NCI-H2196 (cell line): ENCODE data around the gene RAB5B.
"Not testable (repeated sequence)": the region's sequence is repeated elsewhere in the genome, so short reads cannot be mapped to it uniquely, and the experiment has no call there.

Experiments
- DNase-seq: peaks from one replicate; lab custom pipeline; 2025; ENCODE audit not compliant: unreplicated experiment; lab: John Stamatoyannopoulos, UW

Gene RAB5B

GRCh38 chr12:55940065-55940732 is 33.7 kb upstream of the RAB5B start:
- peak; percentile 91 for DNase-seq

- DNase-seq = no peak
Measured at GRCh38 chr12:55942055-55942454, 31.8 kb upstream of the RAB5B start.

DNA sequence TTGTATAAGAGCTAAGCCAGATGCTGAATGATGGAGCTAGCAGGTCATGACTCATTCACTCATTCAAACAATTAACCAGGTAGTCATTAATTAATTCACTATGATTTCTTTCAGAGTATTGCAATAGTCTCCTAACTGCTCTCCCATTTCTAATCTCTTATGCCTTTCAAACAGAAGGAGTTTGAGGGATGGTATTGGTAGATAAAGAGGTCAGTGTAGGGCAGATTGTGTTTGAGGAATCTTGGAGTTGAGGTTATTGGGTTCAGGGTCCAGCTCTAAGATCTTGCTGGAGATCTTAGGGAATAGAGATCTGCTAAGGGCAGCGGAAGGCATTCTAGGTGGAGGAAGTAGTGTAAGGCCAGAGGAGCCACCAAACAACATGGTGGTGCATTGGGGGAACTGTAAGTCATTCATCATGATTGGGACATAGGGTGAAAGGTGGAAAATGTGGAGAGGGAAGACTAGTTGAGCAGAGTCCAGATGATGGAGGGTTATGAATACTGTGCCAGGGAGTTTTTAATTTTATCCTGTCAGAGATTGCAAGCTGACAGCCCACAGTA is 31.2 kb upstream of the RAB5B start:
- no peak for DNase-seq

- DNase-seq = no peak
Measured at GRCh38 chr12:55946553-55946952, 27.3 kb upstream of the RAB5B start.

GRCh38 chr12:55955344-55955743 is 18.5 kb upstream of the RAB5B start:
- no peak for DNase-seq

DNA sequence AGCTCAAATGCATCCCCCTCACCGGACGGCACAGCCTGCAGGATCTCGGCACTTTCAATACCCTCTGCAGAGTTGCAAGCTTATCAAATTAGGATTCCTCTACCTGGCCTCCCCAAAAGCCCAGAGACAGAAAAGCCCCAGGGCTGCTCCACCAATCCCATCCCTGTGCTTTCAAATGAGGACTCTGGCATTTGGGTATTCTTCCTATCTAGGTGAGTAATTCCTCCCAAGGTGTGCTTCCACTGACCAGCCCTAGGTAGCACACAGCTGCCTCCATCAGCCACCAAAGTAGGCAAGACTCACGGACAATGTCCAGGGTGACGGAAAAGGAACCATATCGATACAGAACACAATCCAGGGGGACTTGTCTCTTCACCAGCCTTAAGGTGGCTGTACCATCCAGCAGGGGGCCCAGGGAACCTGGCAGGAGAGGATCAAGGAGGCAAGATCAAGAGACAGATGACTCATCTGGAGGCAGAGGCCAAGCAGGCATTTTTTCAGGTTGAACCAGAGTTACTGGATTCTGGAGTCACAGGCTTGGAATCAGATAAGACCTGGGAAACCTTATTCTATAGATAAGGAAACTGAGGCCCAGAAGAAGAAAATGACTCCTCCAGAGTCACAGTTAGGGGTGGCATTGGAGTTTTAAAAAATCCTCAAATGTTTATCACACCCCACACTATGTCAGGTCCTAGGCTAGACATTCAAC is 17.9 kb upstream of the RAB5B start:
- DNase-seq = peak; percentile 14

DNA sequence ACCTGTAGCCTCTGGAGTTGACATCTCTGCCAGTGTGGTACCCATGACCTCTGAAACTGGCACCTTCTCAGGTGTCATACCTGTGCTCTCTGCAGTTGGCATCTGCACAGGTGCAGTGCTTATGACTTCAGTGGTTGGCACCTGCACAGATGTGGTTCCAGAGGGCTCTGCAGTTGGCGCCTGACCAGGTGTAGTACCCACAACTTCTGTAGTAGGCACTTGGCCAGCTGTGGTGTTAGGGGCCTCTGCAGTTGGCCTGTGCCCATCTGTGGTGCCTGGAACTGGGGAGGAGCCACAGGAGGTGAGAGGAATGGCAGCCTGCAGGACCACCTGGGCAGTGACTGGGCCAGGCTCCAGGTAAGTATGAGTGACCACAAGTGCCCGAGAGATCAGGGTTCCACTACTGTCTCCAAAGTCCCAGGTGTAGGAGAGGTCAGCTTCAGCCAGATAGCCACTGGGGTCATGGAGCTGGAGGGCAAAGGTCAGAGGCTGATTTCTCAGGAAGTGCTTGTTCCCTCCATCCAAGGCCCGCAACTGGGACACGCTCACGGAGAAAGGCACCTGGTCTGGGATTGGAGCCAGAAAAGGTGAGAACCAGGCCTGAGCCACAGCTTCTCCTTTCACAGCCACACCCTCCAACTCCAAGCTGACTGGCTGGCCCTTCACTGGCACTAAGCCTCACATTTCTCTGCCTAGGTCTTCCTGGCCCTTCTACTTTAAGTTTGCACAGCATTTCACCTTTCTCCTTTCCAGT is 16.6 kb upstream of the RAB5B start:
- peak; percentile 74 for DNase-seq

- no peak for DNase-seq
Measured at GRCh38 chr12:55963760-55964159, 10.1 kb upstream of the RAB5B start.

GRCh38 chr12:55965240-55965639 is 8.6 kb upstream of the RAB5B start:
- DNase-seq = no peak

GRCh38 chr12:55965941-55966407 is 7.9 kb upstream of the RAB5B start, which contains the start of gene PMEL:
TSS of gene PMEL (minus strand) at chr12:55966042. CDS start at chr12:55966011, 31 bp downstream.
- DNase-seq = no peak

GRCh38 chr12:55966408-55967281 is 7.2 kb upstream of the RAB5B start, which contains the start of gene CDK2:
TSS of gene CDK2 (plus strand) at chr12:55966830. CDS start at chr12:55967009, 179 bp downstream.
- DNase-seq = peak; percentile 87

DNA sequence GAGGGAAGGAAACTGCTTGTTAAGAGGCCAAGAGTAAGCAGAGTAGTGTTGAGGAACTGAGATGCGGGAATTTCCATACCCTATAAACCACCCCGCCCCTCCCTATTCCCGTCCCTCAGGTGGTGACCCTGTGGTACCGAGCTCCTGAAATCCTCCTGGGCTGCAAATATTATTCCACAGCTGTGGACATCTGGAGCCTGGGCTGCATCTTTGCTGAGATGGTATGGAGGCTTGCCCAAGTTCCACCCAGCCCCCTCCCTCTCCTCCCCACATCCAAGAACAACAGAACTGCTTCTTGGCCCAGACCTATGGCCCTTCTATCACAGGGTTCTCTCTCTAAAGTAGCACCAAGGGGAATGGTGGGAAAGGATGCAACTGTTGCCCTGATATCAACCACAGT is 4.5 kb upstream of the RAB5B start:
- no peak for DNase-seq

- no peak for DNase-seq
Measured at GRCh38 chr12:55970775-55971174, 3.1 kb upstream of the RAB5B start.

DNA sequence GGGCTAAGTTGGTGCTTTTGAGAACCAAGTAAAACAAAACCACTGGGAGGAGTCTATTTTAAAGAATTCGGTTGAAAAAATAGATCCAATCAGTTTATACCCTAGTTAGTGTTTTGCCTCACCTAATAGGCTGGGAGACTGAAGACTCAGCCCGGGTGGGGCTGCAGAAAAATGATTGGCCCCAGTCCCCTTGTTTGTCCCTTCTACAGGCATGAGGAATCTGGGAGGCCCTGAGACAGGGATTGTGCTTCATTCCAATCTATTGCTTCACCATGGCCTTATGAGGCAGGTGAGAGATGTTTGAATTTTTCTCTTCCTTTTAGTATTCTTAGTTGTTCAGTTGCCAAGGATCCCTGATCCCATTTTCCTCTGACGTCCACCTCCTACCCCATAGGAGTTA is 1.8 kb upstream of the RAB5B start:
- no peak for DNase-seq

- no peak for DNase-seq
Measured at GRCh38 chr12:55972456-55972855, 1.4 kb upstream of the RAB5B start.

DNA sequence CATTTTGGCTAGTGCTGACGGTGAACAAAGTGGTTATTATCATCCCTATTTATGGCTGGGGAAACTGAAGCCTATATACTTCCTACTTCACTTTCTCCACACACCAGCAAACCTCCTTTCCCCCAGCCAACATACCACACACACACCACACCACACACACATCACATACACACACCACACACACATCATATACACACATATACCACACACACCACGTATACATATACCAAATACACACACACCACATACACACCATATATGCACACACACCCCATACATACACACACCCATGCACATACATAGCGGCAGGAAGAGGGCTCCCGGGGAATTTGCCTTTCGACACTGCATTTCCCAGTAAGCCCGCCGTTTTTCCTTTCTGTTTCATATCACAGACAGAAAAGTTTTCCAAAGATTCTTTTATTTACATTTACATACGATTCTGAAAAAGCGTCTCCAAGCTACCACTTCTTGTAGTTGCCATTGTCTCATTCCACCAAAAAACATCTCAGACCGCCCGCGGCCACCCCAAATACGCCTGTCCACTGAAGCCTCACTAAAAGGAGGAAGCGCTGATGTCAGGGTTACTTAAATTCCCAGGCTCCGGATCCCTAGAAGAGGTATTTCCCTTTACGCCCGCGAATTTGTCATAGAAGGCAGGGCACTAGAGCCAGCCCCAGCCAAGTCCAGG is 823 bp upstream of the RAB5B start:
- no peak for DNase-seq

DNA sequence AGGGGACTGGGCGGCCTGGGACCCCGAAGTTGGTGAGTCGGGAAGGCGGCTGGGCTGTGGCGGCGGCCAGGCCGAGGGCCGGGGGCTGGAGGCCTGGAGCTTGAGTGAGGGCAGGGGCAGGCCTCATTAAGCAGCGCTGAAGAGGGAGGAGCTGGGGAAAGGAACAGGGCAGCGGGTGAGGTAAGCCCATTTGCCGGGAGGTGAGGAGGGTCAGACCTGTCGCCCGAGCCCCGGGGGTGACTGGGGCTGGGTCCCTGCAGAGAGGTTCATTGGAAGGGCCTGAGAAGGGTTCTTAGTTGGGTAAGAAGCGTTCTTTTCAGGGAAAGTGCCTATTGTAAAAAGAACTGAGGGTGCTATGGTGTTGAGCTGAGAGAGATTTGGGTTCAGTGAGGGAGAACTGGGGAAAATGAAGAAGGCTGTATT is 441 bp downstream of the RAB5B start:
- peak; percentile 36 for DNase-seq

GRCh38 chr12:55978393-55978792 is 4.5 kb downstream of the RAB5B start:
- no peak for DNase-seq

- no peak for DNase-seq
Measured at GRCh38 chr12:55979069-55979468, 5.2 kb downstream of the RAB5B start.

- DNase-seq = not testable (repeated sequence)
Measured at GRCh38 chr12:55981882-55982281, 8.0 kb downstream of the RAB5B start.
